ENCODE data around the gene RANBP3L. TPM values are rescaled to one million over a fixed set of nuclear protein-coding genes. Genes with fewer than 3 reads are reported as not detected.

RANBP3L gene
- polyA plus RNA-seq, 1 donor from 2014 or later: 2.5 TPM

GRCh38 chr5:36214436-36214835 lies 87.3 kb downstream of the RANBP3L start:
- Histone ChIP-seq H2AFZ (ENCODE audit: low read depth, low read length) (no peak overlapping the region), H3K36me3 (ENCODE audit: insufficient read depth, low read length) (peaks cover 6% of the 10 kb centered on the region), H3K9me2 (ENCODE audit: insufficient read depth, low read length) (no peaks in the 10 kb centered on the region), H3K27me3 (ENCODE audit: insufficient read depth, low read depth, low read length) (no peaks in the 10 kb centered on the region), H3K4me3 (ENCODE audit: low read length) (no peak overlapping the region), H4K20me1 (ENCODE audit: insufficient read depth) (no peaks in the 10 kb centered on the region), H3K9ac (ENCODE audit: low read length) (no peak overlapping the region), H3K79me2 (replicated peaks; ENCODE audit: insufficient read depth, low read length) (no peaks in the 10 kb centered on the region), H3F3A (ENCODE audit: insufficient read depth, low read length, poor library complexity, severe bottlenecking) (no peaks in the 10 kb centered on the region), H3K4me2 (ENCODE audit: low read length) (no peak overlapping the region), H3K9me3 (ENCODE audit: low read length) (no peaks in the 10 kb centered on the region), H3K27ac (ENCODE audit: low read length) (no peak overlapping the region)
- no peak for TF ChIP-seq CTCF (IDR thresholded peaks at IDR 0.05; ENCODE audit: poor library complexity, severe bottlenecking)
- TF ChIP-seq MXI1 (conservative IDR thresholded peaks at IDR 0.05; ENCODE audit: poor library complexity, severe bottlenecking): no peak
- peak; percentile 33 for TF ChIP-seq RAD21 (conservative IDR thresholded peaks at IDR 0.05)
- TF ChIP-seq REST (IDR thresholded peaks at IDR 0.05; ENCODE audit: borderline replicate concordance): no peak

GRCh38 chr5:36209664-36210063 lies 92.0 kb downstream of the RANBP3L start:
- no peak overlapping the region for H3K4me3 ChIP-seq (ENCODE audit: low read length)
- no peak for TF ChIP-seq EP300 (conservative IDR thresholded peaks at IDR 0.05; ENCODE audit: poor library complexity, severe bottlenecking)
- no peak for TF ChIP-seq EZH2 (IDR thresholded peaks at IDR 0.05; ENCODE audit: borderline replicate concordance, insufficient read depth, low read length, poor library complexity, severe bottlenecking)
- no peak for TF ChIP-seq REST (IDR thresholded peaks at IDR 0.05; ENCODE audit: borderline replicate concordance)
- TF ChIP-seq CTCF (IDR thresholded peaks at IDR 0.05; ENCODE audit: poor library complexity, severe bottlenecking): no peak
- TF ChIP-seq POLR2AphosphoS5 (IDR thresholded peaks at IDR 0.05): no peak
- TF ChIP-seq TAF1 (IDR thresholded peaks at IDR 0.05; ENCODE audit: low read depth): no peak
- no peak for TF ChIP-seq MXI1 (conservative IDR thresholded peaks at IDR 0.05; ENCODE audit: poor library complexity, severe bottlenecking)
- no peak for TF ChIP-seq RAD21 (conservative IDR thresholded peaks at IDR 0.05)
- TF ChIP-seq SMC3 (conservative IDR thresholded peaks at IDR 0.05; ENCODE audit: poor library complexity): no peak
- H3K27ac ChIP-seq (ENCODE audit: low read length): no peak overlapping the region
- no peaks in the 10 kb centered on the region for H3F3A ChIP-seq (ENCODE audit: insufficient read depth, low read length, poor library complexity, severe bottlenecking)
- H3K36me3 ChIP-seq (ENCODE audit: insufficient read depth, low read length): no peaks in the 10 kb centered on the region
- H3K9me2 ChIP-seq (ENCODE audit: insufficient read depth, low read length): no peaks in the 10 kb centered on the region
- H4K20me1 ChIP-seq (ENCODE audit: insufficient read depth): no peaks in the 10 kb centered on the region
- H3K27me3 ChIP-seq (ENCODE audit: insufficient read depth, low read depth, low read length): no peaks in the 10 kb centered on the region
- H2AFZ ChIP-seq (ENCODE audit: low read depth, low read length): no peak overlapping the region
- no peaks in the 10 kb centered on the region for H3K79me2 ChIP-seq (replicated peaks; ENCODE audit: insufficient read depth, low read length)
- no peak overlapping the region for H3K4me2 ChIP-seq (ENCODE audit: low read length)
- H3K9me3 ChIP-seq (ENCODE audit: low read length): no peaks in the 10 kb centered on the region
- no peak overlapping the region for H3K9ac ChIP-seq (ENCODE audit: low read length)
